HL-60 (cell line): Measurements from ENCODE around the gene ELAVL1.

Source experiments
- DNase-seq, 2 experiments: peaks; one replicate each; pipeline ENCODE4 v3.0.0-alpha.2; 2010 to 2020; ENCODE audit warnings: low read depth in 1 of 2, low spot score in 1 of 2
- H3K27ac ChIP-seq: fragments of 250-450 bp; sonication (Bioruptor Pico); replicated peaks from 2 replicates; pipeline ENCODE4 v1.5.1; 2020; ENCODE audit warnings: mild to moderate bottlenecking, moderate library complexity
- H3K27me3 ChIP-seq: fragments of 250-450 bp; sonication (Bioruptor Pico); 2 replicates; pipeline ENCODE4 v1.5.1; 2021; ENCODE audit warnings: mild to moderate bottlenecking, moderate library complexity; ENCODE audit not compliant: insufficient read depth, poor library complexity, severe bottlenecking
- H3K4me3 ChIP-seq: replicated peaks from 2 replicates; pipeline ENCODE4 v1.5.1; 2011; ENCODE audit warnings: mild to moderate bottlenecking, control low read depth, low read length; ENCODE audit not compliant: insufficient read depth
- CTCF ChIP-seq: IDR thresholded peaks from one replicate; pipeline ENCODE4 v1.5.1; 2011; ENCODE audit warnings: low read length, control low read depth, inconsistent platforms; ENCODE audit not compliant: insufficient read depth
- GABPA ChIP-seq: IDR thresholded peaks from 2 replicates; pipeline ENCODE4 v1.6.1; 2012; ENCODE audit warnings: low read depth
- POLR2AphosphoS5 ChIP-seq: IDR thresholded peaks from 2 replicates; pipeline ENCODE4 v1.6.1; 2012; ENCODE audit warnings: low read depth
- SPI1 ChIP-seq: IDR thresholded peaks from 2 replicates; pipeline ENCODE4 v1.6.1; 2012; ENCODE audit warnings: low read depth, mild to moderate bottlenecking, borderline replicate concordance
- long read RNA-seq: library from polyadenylated mRNA; unstranded; transcript quantifications from one replicate; pipeline ENCODE4 v2.0.0, GENCODE V29; 2020
- TF ChIP-seq, protein P1 (sequence below): IDR thresholded peaks from 2 replicates; pipeline ENCODE4 v1.6.1; 2012; ENCODE audit warnings: low read depth; ENCODE audit not compliant: insufficient replicate concordance

Gene ELAVL1
- long read RNA-seq, full-length matches to known transcripts: 200 of 242 reads
- long read RNA-seq, partial matches to known transcripts: 9 of 242 reads
- long read RNA-seq, other reads (novel, unspliced or antisense): 33 of 242 reads

GRCh38 chr19:8005534-8006256 lies at the start of gene ELAVL1:
ELAVL1 (minus strand) TSS chr19:8005641; CDS start chr19:7991815, 13,826 bp downstream.
- TF ChIP-seq POLR2AphosphoS5: peak; percentile 70; the same call in 1 of the 2 replicates
- TF ChIP-seq CTCF: no peak
- TF ChIP-seq SPI1: no peak
- peak; percentile 82 for TF ChIP-seq GABPA
- TF ChIP-seq, protein P1, sequence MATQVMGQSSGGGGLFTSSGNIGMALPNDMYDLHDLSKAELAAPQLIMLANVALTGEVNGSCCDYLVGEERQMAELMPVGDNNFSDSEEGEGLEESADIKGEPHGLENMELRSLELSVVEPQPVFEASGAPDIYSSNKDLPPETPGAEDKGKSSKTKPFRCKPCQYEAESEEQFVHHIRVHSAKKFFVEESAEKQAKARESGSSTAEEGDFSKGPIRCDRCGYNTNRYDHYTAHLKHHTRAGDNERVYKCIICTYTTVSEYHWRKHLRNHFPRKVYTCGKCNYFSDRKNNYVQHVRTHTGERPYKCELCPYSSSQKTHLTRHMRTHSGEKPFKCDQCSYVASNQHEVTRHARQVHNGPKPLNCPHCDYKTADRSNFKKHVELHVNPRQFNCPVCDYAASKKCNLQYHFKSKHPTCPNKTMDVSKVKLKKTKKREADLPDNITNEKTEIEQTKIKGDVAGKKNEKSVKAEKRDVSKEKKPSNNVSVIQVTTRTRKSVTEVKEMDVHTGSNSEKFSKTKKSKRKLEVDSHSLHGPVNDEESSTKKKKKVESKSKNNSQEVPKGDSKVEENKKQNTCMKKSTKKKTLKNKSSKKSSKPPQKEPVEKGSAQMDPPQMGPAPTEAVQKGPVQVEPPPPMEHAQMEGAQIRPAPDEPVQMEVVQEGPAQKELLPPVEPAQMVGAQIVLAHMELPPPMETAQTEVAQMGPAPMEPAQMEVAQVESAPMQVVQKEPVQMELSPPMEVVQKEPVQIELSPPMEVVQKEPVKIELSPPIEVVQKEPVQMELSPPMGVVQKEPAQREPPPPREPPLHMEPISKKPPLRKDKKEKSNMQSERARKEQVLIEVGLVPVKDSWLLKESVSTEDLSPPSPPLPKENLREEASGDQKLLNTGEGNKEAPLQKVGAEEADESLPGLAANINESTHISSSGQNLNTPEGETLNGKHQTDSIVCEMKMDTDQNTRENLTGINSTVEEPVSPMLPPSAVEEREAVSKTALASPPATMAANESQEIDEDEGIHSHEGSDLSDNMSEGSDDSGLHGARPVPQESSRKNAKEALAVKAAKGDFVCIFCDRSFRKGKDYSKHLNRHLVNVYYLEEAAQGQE: peak; percentile 48
- peak; percentile 80 to 81 for DNase-seq
- peak within 1 kb of the TSS; percentile 74 for H3K4me3 ChIP-seq
- peak within 1 kb of the TSS; percentile 96 for H3K27ac ChIP-seq
- no peaks in the 10 kb centered on the region for H3K27me3 ChIP-seq

DNA sequence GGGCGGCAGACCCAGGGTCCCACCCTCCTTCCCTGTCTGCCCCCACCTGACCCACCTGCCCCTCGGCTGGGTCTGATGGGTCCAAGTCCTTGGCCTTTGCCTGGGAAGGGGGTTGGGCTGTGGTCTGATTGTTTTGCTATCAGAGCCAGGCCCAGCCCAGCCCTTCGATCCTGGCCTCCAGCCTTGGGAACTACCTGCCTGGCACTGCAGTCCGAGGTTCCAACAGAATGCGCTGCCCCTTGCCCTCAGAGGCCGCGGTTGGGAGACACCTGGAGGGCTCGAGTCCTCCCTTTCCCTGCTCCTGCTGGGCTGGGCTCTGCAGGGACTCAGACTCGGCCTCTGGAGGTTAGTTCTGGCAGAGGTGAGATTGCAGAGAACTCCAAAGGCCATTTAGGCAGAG lies 48.7 kb upstream of the ELAVL1 start:
- no peak overlapping the region for H3K27ac ChIP-seq
- no peak overlapping the region for H3K4me3 ChIP-seq
- DNase-seq: no peak
- TF ChIP-seq GABPA (no peak), POLR2AphosphoS5 (no peak), CTCF (no peak), SPI1 (no peak)
- TF ChIP-seq, protein P1: no peak
- no peaks in the 10 kb centered on the region for H3K27me3 ChIP-seq

- TF ChIP-seq SPI1 (no peak), GABPA (no peak), CTCF (no peak), POLR2AphosphoS5 (no peak)
- TF ChIP-seq, protein P1: no peak
- Histone ChIP-seq H3K4me3 (no peak within 1 kb of the TSS), H3K27ac (no peak within 1 kb of the TSS), H3K27me3 (no peaks in the 10 kb centered on the region)
- no peak for DNase-seq
Measured at GRCh38 chr19:8052464-8052859, 47.0 kb upstream of the ELAVL1 start, which contains the start of gene CCL25. CCL25 (plus strand) TSS chr19:8052760; CDS start chr19:8053050, 290 bp downstream.
